ENCODE measurements around the gene HSD17B13.

- TF ChIP-seq POLR2AphosphoS5 (IDR thresholded peaks at IDR 0.05; ENCODE audit: low read depth, low read length) (no peak), SIN3A (IDR thresholded peaks at IDR 0.05; ENCODE audit: borderline replicate concordance, insufficient read depth, low read length) (no peak)
Measured at GRCh38 chr4:87365348-87365747, 42.7 kb upstream of the HSD17B13 start.

All from PFSK-1 (cell line).